Panc1 (cell line): ENCODE results near the gene MAP4K4. TPM values are rescaled to one million over a fixed set of nuclear protein-coding genes. Genes with fewer than 3 reads are reported as not detected.
"Not testable (repeated sequence)": the region's sequence is repeated elsewhere in the genome, so short reads cannot be mapped to it uniquely, and the experiment has no call there.

ENCODE experiments used
- ATAC-seq: fragments of 200-7000 bp; cut with Tn5 transposase; 2 replicates; pipeline ENCODE4 v1.9.1; 2020; ENCODE audit warnings: mild to moderate bottlenecking, moderate library complexity
- BruUV-seq: library from RNA; stranded (reverse); fragments of 400-500 nt; replicated peaks from 2 replicates; lab custom pipeline; 2021; lab: Mats Ljungman, UMichigan
- CTCF ChIA-PET: fragments of 300-600 bp; sonication (Branson Sonifier 250); formaldehyde crosslinking; loops from one replicate; lab custom pipeline; 2022; ENCODE audit warnings: antibody characterized with exemption; lab: Charles Lee
- POLR2A ChIA-PET: fragments of 300-600 bp; sonication (Branson Sonifier 250); formaldehyde crosslinking; loops from one replicate; lab custom pipeline; 2022; ENCODE audit warnings: antibody characterized with exemption; lab: Charles Lee
- DNase-seq: peaks from one replicate; pipeline ENCODE4 v3.0.0-alpha.2; 2010; ENCODE audit warnings: low read depth, low spot score
- H3K27ac ChIP-seq: 2 replicates; pipeline ENCODE4 v1.5.1; 2011; ENCODE audit warnings: mild to moderate bottlenecking, low read length, inconsistent platforms
- H3K27me3 ChIP-seq: fragments of 200-500 bp; sonication (Bioruptor generic); 2 replicates; pipeline ENCODE4 v1.6.0; 2014; ENCODE audit warnings: low read length, inconsistent platforms; ENCODE audit not compliant: control insufficient read depth, insufficient read depth
- H3K36me3 ChIP-seq: fragments of 200-500 bp; sonication (Bioruptor generic); 2 replicates; pipeline ENCODE4 v1.5.1; 2014; ENCODE audit warnings: inconsistent platforms, mild to moderate bottlenecking, low read length, moderate library complexity; ENCODE audit not compliant: control insufficient read depth, insufficient read depth
- H3K4me1 ChIP-seq: 2 replicates; pipeline ENCODE4 v1.5.1; 2011; ENCODE audit warnings: inconsistent platforms, mild to moderate bottlenecking, low read length, moderate library complexity; ENCODE audit not compliant: control insufficient read depth, insufficient read depth
- H3K4me3 ChIP-seq, 2 experiments: 2 replicates each; pipeline ENCODE4 v1.5.1; 2011 to 2012; ENCODE audit warnings: low read depth in 2 of 2, low read length in 2 of 2, mild to moderate bottlenecking in 2 of 2, inconsistent platforms in 1 of 2, moderate library complexity in 1 of 2
- H3K9me3 ChIP-seq: fragments of 200-500 bp; sonication (Bioruptor generic); 2 replicates; pipeline ENCODE4 v1.5.1; 2014; ENCODE audit warnings: low read depth, mild to moderate bottlenecking, inconsistent platforms, low read length, moderate library complexity; ENCODE audit not compliant: control insufficient read depth, insufficient read depth
- POLR2AphosphoS5 ChIP-seq: IDR thresholded peaks from 2 replicates; pipeline ENCODE4 v1.6.1; 2012; ENCODE audit warnings: mild to moderate bottlenecking, low read depth, low read length, moderate library complexity
- SIN3A ChIP-seq: IDR thresholded peaks from 2 replicates; pipeline ENCODE4 v1.6.1; 2012; ENCODE audit warnings: low read depth, mild to moderate bottlenecking, low read length, moderate library complexity, borderline replicate concordance; ENCODE audit not compliant: insufficient read depth
- TCF7L2 ChIP-seq: IDR thresholded peaks from 2 replicates; pipeline ENCODE4 v1.6.1; 2011; ENCODE audit warnings: mild to moderate bottlenecking, low read depth, low read length, inconsistent platforms
- in situ Hi-C: cut with HindIII; loops from 2 replicates; pipeline ENCODE4 v1.10.0; 2016; ENCODE audit warnings: low sequenced_read_pairs, low pct_unique_long_range_greater_than_20kb
- intact Hi-C: fragments of 100-400 bp; cut with micrococcal nuclease; formaldehyde crosslinking; loops from one replicate; pipeline ENCODE4 v1.10.0; 2022; ENCODE audit not compliant: unreplicated experiment
- total RNA-seq: library from RNA; stranded (reverse); gene quantifications from one replicate; pipeline ENCODE4 v1.2.1, GENCODE V29; 2021; ENCODE audit not compliant: unreplicated experiment
- TF ChIP-seq, protein P1 (sequence below): fragments of 450-650 bp; IDR thresholded peaks from 2 replicates; pipeline ENCODE4 v1.5.1; 2017; ENCODE audit warnings: mild to moderate bottlenecking
- TF ChIP-seq, protein P2 (sequence below), 2 experiments: IDR thresholded peaks; 2 replicates each; pipeline ENCODE4 v1.6.1; 2011 to 2012; ENCODE audit warnings: low read depth in 2 of 2, control low read depth in 1 of 2, low read length in 1 of 2, mild to moderate bottlenecking in 1 of 2, moderate library complexity in 1 of 2; ENCODE audit not compliant: insufficient read depth in 1 of 2

The MAP4K4 gene
- total RNA-seq, 1 experiment from 2014 or later, result 68.5 TPM

DNA sequence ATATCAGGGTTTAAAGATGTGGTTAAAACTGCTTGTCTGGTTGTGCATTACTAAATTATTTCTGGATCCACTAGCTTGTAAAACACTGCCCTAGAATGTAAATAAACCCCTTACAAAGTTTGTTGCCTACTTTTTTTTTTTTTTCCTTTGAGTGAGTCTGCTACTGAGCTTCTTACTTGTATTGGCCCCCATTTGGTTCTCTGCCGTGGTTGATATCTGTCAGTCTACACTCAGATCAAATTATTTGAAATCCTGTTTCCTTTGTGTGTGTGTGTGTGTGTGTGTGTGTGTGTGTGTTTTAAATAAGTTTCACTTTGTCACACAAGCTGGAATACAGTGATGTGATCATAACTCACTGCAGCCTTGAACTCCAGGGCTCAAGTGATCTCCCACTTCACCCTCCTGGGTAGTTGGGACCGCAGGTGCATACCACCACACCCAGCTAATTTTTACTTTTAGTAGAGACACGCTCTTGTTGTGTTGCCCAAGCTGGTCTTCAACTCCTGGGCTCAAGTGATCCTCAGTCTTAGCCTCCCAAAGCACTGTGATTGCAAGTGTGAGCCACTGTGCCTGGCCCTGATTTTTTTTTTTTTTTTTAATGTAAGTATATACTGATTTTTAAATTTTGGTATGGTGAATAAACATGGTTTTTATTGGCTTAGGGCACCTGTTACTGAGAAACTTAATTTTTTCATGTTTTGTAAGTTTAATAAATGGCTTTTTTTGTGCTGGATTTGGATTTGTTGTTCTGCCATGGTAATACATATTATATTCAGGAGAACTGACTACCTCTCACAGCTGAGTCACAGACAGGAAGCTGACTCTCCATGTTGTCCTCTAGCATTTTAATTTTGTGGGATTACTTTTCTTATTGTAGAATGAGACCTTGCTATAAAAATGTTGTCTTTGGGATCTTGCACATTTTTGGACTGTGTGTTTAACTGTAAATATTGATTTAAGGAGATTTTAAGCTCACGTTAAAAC is 48.5 kb downstream of the MAP4K4 start:
- H3K36me3 ChIP-seq, result no peaks in the 10 kb centered on the region
- ChIA-PET CTCF (no interaction called here), POLR2A (interaction anchor here (0.5 to 0.7 kb wide), 4 partner anchors 45 to 430 kb away, joined by 3 to 15 read pairs (median 3); no protein-coding TSS in a partner anchor)
- no TSS peak for BruUV-seq
- no peaks in the 10 kb centered on the region for H3K9me3 ChIP-seq
- H3K4me3 ChIP-seq, result no peak overlapping the region
- no peak for TF ChIP-seq SIN3A
- TF ChIP-seq, protein P1, sequence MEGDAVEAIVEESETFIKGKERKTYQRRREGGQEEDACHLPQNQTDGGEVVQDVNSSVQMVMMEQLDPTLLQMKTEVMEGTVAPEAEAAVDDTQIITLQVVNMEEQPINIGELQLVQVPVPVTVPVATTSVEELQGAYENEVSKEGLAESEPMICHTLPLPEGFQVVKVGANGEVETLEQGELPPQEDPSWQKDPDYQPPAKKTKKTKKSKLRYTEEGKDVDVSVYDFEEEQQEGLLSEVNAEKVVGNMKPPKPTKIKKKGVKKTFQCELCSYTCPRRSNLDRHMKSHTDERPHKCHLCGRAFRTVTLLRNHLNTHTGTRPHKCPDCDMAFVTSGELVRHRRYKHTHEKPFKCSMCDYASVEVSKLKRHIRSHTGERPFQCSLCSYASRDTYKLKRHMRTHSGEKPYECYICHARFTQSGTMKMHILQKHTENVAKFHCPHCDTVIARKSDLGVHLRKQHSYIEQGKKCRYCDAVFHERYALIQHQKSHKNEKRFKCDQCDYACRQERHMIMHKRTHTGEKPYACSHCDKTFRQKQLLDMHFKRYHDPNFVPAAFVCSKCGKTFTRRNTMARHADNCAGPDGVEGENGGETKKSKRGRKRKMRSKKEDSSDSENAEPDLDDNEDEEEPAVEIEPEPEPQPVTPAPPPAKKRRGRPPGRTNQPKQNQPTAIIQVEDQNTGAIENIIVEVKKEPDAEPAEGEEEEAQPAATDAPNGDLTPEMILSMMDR, result no peak
- TF ChIP-seq TCF7L2, result no peak
- no peak for TF ChIP-seq POLR2AphosphoS5
- TF ChIP-seq, protein P2, sequence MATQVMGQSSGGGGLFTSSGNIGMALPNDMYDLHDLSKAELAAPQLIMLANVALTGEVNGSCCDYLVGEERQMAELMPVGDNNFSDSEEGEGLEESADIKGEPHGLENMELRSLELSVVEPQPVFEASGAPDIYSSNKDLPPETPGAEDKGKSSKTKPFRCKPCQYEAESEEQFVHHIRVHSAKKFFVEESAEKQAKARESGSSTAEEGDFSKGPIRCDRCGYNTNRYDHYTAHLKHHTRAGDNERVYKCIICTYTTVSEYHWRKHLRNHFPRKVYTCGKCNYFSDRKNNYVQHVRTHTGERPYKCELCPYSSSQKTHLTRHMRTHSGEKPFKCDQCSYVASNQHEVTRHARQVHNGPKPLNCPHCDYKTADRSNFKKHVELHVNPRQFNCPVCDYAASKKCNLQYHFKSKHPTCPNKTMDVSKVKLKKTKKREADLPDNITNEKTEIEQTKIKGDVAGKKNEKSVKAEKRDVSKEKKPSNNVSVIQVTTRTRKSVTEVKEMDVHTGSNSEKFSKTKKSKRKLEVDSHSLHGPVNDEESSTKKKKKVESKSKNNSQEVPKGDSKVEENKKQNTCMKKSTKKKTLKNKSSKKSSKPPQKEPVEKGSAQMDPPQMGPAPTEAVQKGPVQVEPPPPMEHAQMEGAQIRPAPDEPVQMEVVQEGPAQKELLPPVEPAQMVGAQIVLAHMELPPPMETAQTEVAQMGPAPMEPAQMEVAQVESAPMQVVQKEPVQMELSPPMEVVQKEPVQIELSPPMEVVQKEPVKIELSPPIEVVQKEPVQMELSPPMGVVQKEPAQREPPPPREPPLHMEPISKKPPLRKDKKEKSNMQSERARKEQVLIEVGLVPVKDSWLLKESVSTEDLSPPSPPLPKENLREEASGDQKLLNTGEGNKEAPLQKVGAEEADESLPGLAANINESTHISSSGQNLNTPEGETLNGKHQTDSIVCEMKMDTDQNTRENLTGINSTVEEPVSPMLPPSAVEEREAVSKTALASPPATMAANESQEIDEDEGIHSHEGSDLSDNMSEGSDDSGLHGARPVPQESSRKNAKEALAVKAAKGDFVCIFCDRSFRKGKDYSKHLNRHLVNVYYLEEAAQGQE (IDR thresholded peaks at IDR 0.05; ENCODE audit: insufficient read depth in 1 of 2, low read depth in 2 of 2, low read length in 1 of 2), result no peak
- H3K4me1 ChIP-seq, result peaks cover 31% of the 10 kb centered on the region
- DNase-seq (no peak), ATAC-seq (0 out of 2 replicates have a peak, but pooled peaks have one; percentile 26)
- intact Hi-C loops (no loop called here), in situ Hi-C loops (no loop called here)
- H3K27ac ChIP-seq, result no peak overlapping the region
- no peaks in the 10 kb centered on the region for H3K27me3 ChIP-seq

DNA sequence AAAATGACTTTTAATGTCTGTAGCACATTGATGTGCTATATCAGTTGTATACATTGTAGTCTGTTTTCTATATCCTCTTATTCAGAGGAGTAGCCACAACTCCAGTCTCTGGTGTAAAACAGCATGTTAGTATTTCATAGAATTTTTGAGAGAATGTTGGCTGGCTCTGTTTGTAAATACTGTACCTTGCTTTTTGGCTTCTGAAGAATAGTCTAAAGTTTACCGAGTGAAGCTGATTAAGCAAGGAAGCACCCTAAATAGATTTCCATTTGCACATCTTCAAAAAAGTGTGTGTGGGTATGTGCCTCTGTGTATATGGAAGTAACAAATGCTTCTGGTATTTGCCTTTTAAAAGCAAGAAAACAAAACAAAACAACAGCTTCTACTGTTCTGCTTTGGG is 50.5 kb downstream of the MAP4K4 start:
- Histone ChIP-seq H3K4me1 (peaks cover 33% of the 10 kb centered on the region), H3K27me3 (no peaks in the 10 kb centered on the region), H3K9me3 (no peaks in the 10 kb centered on the region), H3K36me3 (no peaks in the 10 kb centered on the region), H3K4me3 (no peak overlapping the region), H3K27ac (no peak overlapping the region)
- no TSS peak for BruUV-seq
- ChIA-PET POLR2A (no interaction called here), CTCF (no interaction called here)
- TF ChIP-seq, protein P2 (IDR thresholded peaks at IDR 0.05; ENCODE audit: insufficient read depth in 1 of 2, low read depth in 2 of 2, low read length in 1 of 2), result no peak
- no peak for TF ChIP-seq SIN3A
- TF ChIP-seq TCF7L2, result no peak
- TF ChIP-seq, protein P1, result no peak
- TF ChIP-seq POLR2AphosphoS5, result no peak
- DNase-seq (no peak), ATAC-seq (no peak)
- intact Hi-C loops, result no loop called here
- in situ Hi-C loops, result no loop called here

DNA sequence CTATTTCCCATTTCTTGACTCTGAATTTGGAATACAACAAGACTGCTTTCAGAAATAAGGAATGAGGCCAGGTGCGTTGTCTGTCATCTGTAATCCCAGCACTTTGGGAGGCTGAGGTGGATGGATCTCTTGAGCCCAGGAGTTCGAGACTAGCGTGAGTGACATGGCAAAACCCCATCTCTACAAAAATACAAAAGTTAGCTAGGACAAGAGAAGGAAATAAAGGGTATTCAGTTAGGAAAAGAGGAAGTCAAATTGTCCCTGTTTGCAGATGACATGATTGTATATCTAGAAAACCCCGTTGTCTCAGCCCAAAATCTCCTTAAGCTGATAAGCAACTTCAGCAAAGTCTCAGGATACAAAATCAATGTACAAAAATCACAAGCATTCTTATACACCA is 51.0 kb downstream of the MAP4K4 start:
- CTCF ChIA-PET, H3K4me3 ChIP-seq, DNase-seq, H3K27me3 ChIP-seq, H3K36me3 ChIP-seq, in situ Hi-C loops, H3K27ac ChIP-seq, H3K9me3 ChIP-seq, POLR2A ChIA-PET, ATAC-seq, BruUV-seq, intact Hi-C loops: not testable (repeated sequence)
- peaks cover 35% of the 10 kb centered on the region for H3K4me1 ChIP-seq
